HEK293T (cell line): Measurements from ENCODE around the gene EGFLAM.

Experiments
- CTCF ChIA-PET: fragments of 350-600 bp; formaldehyde crosslinking; extraction: SDS; loops from one replicate; lab custom pipeline; 2021; ENCODE audit warnings: antibody characterized with exemption, inconsistent platforms; lab: Yijun Ruan, JAX
- POLR2A ChIA-PET: fragments of 350-600 bp; formaldehyde crosslinking; extraction: SDS; loops from one replicate; lab custom pipeline; 2020; ENCODE audit warnings: antibody characterized with exemption, inconsistent platforms; lab: Yijun Ruan, JAX
- DNase-seq: peaks from one replicate; pipeline ENCODE4 v3.0.0; 2012; ENCODE audit warnings: mixed read lengths; ENCODE audit errors: extremely low spot score
- ARNT ChIP-seq: fragments of 450-650 bp; IDR thresholded peaks from 2 replicates; pipeline ENCODE4 v1.6.1; 2017; ENCODE audit warnings: mild to moderate bottlenecking
- BHLHE40 ChIP-seq: fragments of 450-650 bp; IDR thresholded peaks from 2 replicates; pipeline ENCODE4 v1.6.1; 2016; ENCODE audit warnings: mild to moderate bottlenecking, moderate library complexity, borderline replicate concordance
- CTBP1 ChIP-seq: fragments of 450-650 bp; IDR thresholded peaks from 2 replicates; pipeline ENCODE4 v1.6.1; 2016; ENCODE audit warnings: borderline replicate concordance
- ELF4 ChIP-seq: fragments of 450-650 bp; IDR thresholded peaks from 2 replicates; pipeline ENCODE4 v1.6.1; 2017; ENCODE audit warnings: antibody characterized with exemption
- FOXA1 ChIP-seq: fragments of 450-650 bp; IDR thresholded peaks from 2 replicates; pipeline ENCODE4 v1.6.1; 2016; ENCODE audit warnings: mild to moderate bottlenecking
- FOXK2 ChIP-seq: fragments of 450-650 bp; IDR thresholded peaks from 2 replicates; pipeline ENCODE4 v1.6.1; 2016; ENCODE audit warnings: mild to moderate bottlenecking
- FOXM1 ChIP-seq: fragments of 450-650 bp; IDR thresholded peaks from 2 replicates; pipeline ENCODE4 v1.6.1; 2017; ENCODE audit warnings: mild to moderate bottlenecking, borderline replicate concordance
- HDGF ChIP-seq: fragments of 450-650 bp; IDR thresholded peaks from 2 replicates; pipeline ENCODE4 v1.6.1; 2017; ENCODE audit warnings: antibody characterized with exemption, borderline replicate concordance
- L3MBTL2 ChIP-seq: fragments of 450-650 bp; conservative IDR thresholded peaks from 2 replicates; pipeline ENCODE4 v1.6.1; 2016; ENCODE audit warnings: mild to moderate bottlenecking
- LEF1 ChIP-seq: fragments of 450-650 bp; IDR thresholded peaks from 2 replicates; pipeline ENCODE4 v1.6.1; 2017; ENCODE audit warnings: mild to moderate bottlenecking, borderline replicate concordance
- NFRKB ChIP-seq: fragments of 450-650 bp; IDR thresholded peaks from 2 replicates; pipeline ENCODE4 v1.6.1; 2016; ENCODE audit warnings: mild to moderate bottlenecking, moderate library complexity
- SP1 ChIP-seq: fragments of 450-650 bp; IDR thresholded peaks from 2 replicates; pipeline ENCODE4 v1.6.1; 2017
- SUZ12 ChIP-seq: fragments of 450-650 bp; IDR thresholded peaks from 2 replicates; pipeline ENCODE4 v1.6.1; 2016; ENCODE audit warnings: mild to moderate bottlenecking
- TARDBP ChIP-seq: fragments of 450-650 bp; IDR thresholded peaks from 2 replicates; pipeline ENCODE4 v1.6.1; 2016
- ZNF384 ChIP-seq: fragments of 450-650 bp; IDR thresholded peaks from 2 replicates; pipeline ENCODE4 v1.6.1; 2016
- TF ChIP-seq, protein P1 (sequence below): fragments of 450-650 bp; IDR thresholded peaks from 2 replicates; pipeline ENCODE4 v1.6.1; 2016

Gene EGFLAM

DNA sequence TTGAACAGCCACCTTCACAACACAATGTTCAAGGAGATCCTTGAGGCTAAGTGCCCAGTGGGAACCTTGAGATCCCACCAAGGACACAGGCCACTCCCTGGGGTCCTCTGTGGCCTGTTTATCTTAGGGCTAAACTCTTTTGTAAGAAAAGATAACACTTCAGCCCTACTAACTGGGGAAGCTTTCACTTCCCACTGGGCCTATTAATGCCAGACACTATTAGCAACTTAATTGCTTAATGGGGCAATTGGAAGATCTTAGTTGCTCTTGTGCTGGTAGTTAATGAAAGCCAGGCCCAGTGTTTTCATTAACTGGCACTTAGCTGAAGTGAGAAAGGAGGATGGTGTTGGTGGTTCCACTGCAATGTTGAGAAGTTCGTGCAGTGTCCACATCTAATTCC is 117.1 kb downstream of the EGFLAM start:
- POLR2A ChIA-PET: no interaction called here

DNA sequence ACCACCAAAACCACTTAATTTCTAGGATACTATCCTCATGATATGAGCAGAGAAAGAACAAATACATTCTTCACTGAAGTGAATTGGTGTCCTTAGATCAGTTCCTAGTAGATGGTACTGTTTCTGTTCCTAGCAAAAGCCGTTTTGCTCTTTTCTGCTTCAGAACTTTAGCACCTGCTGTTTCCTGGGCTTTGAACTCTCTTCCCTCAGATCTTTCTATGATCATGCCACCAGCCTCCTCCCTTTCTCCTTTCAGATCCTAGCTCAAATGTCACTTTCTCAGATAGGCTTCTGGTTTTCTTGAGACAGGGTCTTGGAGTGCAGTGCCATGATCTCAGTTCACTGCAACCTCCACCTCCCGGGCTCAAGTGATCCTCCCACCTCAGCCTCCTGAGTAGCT is 118.0 kb downstream of the EGFLAM start:
- TF ChIP-seq NFRKB: no peak
- TF ChIP-seq ZNF384: no peak
- no peak for TF ChIP-seq CTBP1
- no peak for TF ChIP-seq FOXA1
- TF ChIP-seq TARDBP: no peak
- TF ChIP-seq FOXM1: no peak
- no peak for TF ChIP-seq HDGF
- ChIA-PET CTCF (interaction anchor here (0.6 to 1.9 kb wide), 2 partner anchors 65 to 176 kb away, joined by 3 to 4 read pairs; no protein-coding TSS in a partner anchor), POLR2A (no interaction called here)
- DNase-seq: no peak

More for the DNA sequence above, 117.1 kb downstream of the EGFLAM start:
- no peak for DNase-seq
- CTCF ChIA-PET: interaction anchor here (0.7 kb wide), 1 partner anchor 1838 kb away, joined by 6 read pairs; no protein-coding TSS in a partner anchor
- TF ChIP-seq NFRKB: no peak
- TF ChIP-seq, protein P1, sequence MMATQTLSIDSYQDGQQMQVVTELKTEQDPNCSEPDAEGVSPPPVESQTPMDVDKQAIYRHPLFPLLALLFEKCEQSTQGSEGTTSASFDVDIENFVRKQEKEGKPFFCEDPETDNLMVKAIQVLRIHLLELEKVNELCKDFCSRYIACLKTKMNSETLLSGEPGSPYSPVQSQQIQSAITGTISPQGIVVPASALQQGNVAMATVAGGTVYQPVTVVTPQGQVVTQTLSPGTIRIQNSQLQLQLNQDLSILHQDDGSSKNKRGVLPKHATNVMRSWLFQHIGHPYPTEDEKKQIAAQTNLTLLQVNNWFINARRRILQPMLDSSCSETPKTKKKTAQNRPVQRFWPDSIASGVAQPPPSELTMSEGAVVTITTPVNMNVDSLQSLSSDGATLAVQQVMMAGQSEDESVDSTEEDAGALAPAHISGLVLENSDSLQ: no peak
- no peak for TF ChIP-seq FOXM1
- TF ChIP-seq ELF4: no peak

DNA sequence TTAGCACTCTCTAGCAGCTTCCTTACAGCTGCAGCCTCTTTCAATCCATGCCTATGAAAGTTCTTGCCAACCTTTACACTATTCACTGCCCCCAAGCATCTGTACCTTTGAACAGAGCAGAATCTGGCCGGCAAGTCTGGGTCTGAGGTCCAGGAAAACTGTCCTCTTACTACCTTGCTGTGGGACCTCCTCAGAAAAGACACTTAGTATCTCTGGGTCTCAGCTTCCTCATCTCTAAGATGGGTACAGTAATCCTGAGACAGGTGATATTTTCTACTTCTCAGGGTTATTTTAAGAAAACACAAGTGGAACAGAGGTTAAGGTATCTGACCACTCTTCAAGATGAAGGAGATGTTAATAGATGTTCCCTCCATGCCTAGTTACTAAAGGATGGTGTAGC is 120.2 kb downstream of the EGFLAM start:
- POLR2A ChIA-PET: no interaction called here
- TF ChIP-seq FOXK2 (no peak), BHLHE40 (no peak), ELF4 (no peak), ZNF384 (no peak), NFRKB (no peak), LEF1 (no peak), CTBP1 (no peak), L3MBTL2 (no peak), FOXA1 (no peak), FOXM1 (no peak), SP1 (no peak)
- CTCF ChIA-PET: no interaction called here
- DNase-seq: no peak

DNA sequence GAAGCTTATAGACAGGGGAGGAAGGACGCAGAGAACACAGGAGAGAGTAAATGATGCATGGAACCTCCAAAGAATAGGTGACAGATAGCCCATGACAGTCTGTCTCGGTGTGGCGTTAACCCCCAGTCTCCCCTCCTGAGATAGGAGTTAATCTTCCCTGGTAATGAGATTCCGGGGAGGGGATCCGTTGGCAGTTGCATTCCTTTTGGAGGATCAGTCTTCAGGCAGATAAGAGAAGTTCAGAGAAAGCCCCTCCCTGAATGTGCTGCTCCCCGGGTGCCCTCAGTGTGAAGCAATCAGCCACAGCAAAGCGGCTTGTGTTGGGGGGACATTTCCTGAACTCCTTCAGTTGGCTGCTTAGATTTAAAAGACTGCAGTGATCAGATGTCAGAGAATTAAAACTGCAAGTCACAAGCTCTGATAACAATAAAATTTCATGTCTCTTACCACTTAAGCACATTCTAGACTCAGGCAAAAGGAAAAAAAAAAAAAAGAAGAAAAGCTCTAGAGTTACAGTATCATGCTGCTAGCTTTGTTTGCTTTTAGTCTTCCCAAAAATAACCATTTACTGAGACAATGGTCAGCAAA is 121.1 kb downstream of the EGFLAM start:
- ChIA-PET CTCF (interaction anchor here (0.6 to 1.2 kb wide), 2 partner anchors 34 to 431 kb away, joined by 3 read pairs; no protein-coding TSS in a partner anchor), POLR2A (no interaction called here)
- no peak for DNase-seq
- peak; percentile 46 for TF ChIP-seq ZNF384
- TF ChIP-seq L3MBTL2: no peak

DNA sequence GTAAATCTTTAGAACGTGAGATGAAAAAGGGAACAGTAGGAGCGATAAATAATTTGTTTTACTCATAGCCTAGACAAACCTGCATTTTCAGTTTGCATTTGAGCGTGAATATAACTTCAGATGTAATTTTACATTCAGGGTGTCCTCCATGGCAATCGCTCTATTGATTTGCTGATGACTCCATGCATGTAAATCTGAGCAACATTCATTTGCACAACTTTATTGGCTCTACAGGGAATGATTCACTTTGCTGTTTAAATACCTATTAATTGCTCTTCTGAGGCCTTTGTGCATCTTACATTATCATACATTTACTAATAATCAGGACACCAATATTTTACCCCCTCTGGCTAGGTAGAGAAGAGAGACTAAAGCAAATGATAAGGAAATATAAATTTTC is 122.2 kb downstream of the EGFLAM start:
- ChIA-PET POLR2A (no interaction called here), CTCF (interaction anchor here (1.2 kb wide), 1 partner anchor 429 kb away, joined by 3 read pairs; no protein-coding TSS in a partner anchor)
- DNase-seq: no peak
- TF ChIP-seq FOXA1 (no peak), L3MBTL2 (no peak), SUZ12 (no peak), ELF4 (no peak), LEF1 (no peak), ARNT (no peak), HDGF (no peak), FOXM1 (no peak), TARDBP (no peak), FOXK2 (no peak), ZNF384 (no peak), CTBP1 (no peak)
- TF ChIP-seq, protein P1: no peak

DNA sequence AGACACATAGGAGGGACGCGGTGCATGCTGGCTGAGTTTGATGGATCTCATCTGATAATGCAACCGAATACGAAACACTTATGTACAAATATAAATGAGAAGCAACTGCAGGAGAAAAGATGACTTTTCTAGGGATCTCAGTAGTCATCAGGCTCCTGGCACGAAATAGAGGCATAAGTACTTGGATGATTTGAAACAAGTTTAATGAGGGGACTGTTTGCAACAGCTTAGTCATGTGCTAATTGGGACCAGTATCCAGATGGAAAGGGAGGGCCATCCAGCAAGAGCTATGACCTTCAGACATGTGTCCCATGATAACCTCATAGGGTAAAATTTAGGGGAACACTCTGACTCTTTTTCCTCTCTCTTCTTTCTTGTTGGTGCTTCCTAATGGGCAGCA is 123.0 kb downstream of the EGFLAM start:
- POLR2A ChIA-PET: no interaction called here
- no peak for DNase-seq
- TF ChIP-seq ARNT: no peak
- no peak for TF ChIP-seq TARDBP
- no peak for TF ChIP-seq ELF4
- TF ChIP-seq BHLHE40: no peak
- TF ChIP-seq FOXK2: no peak
- no peak for TF ChIP-seq LEF1
- TF ChIP-seq HDGF: no peak
- no peak for TF ChIP-seq SP1
- no peak for TF ChIP-seq CTBP1
- TF ChIP-seq FOXA1: no peak
- no peak for TF ChIP-seq L3MBTL2
- no peak for TF ChIP-seq ZNF384
- TF ChIP-seq NFRKB: no peak
- CTCF ChIA-PET: no interaction called here

DNA sequence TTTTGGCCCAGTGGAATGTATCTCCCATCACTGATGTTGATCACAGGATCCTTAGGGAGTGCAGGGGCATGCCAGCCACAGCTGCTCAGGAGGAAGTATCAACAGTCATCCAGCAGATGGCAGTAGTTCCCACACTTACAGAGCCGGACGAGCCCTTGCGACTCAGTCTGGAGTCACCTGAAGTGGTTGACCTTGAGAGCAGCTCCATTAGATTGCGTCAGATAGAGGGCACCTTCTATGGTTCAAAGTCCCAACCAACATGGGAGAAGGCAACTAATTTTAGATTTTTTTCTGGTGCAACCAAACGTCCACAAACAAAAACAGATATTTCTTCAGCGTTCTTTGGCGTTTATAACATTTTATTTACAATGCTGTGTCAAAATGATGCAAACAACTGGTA is 124.5 kb downstream of the EGFLAM start:
- TF ChIP-seq TARDBP (no peak), SUZ12 (no peak), FOXM1 (no peak), ELF4 (no peak), FOXA1 (no peak), ARNT (no peak), ZNF384 (no peak), LEF1 (no peak), CTBP1 (no peak), FOXK2 (no peak), SP1 (no peak), HDGF (no peak), BHLHE40 (no peak), NFRKB (no peak), L3MBTL2 (no peak)
- TF ChIP-seq, protein P1: no peak
- DNase-seq: peak; percentile 82
- ChIA-PET CTCF (interaction anchor here (0.5 to 1.9 kb wide), 20 partner anchors 16 to 867 kb away, joined by 3 to 13 read pairs (median 4); no protein-coding TSS in a partner anchor), POLR2A (interaction anchor here (1.0 kb wide), 1 partner anchor 32 kb away, joined by 3 read pairs; no protein-coding TSS in a partner anchor)
